Esophagus muscularis mucosa (tissue), 4 donors: Measurements from ENCODE around the gene IGSF21. TPM values are rescaled to one million over a fixed set of nuclear protein-coding genes. Genes with fewer than 3 reads are reported as not detected.

Experiments used
- DNase-seq: peaks from one replicate; pipeline ENCODE4 v3.0.0-alpha.2; 2017; ENCODE audit errors: extremely low spot score
- H3K27ac ChIP-seq, 4 donors: fragments of 200-600 bp; sonication (generic); replicated peaks in 1 of 4; 1 replicate in 3 of 4; 2 replicates in 1 of 4; pipeline ENCODE4 v1.5.1; 2016 to 2019; ENCODE audit warnings: mild to moderate bottlenecking in 1 of 4
- H3K27me3 ChIP-seq, 4 donors: fragments of 200-600 bp; sonication (generic); one replicate each; pipeline versions ENCODE4 v1.5.1 to v1.6.0; 2016 to 2019
- H3K36me3 ChIP-seq, 4 donors: fragments of 200-600 bp; sonication (generic); one replicate each; pipeline ENCODE4 v1.5.1; 2016 to 2019
- H3K4me1 ChIP-seq, 4 donors: fragments of 200-600 bp; sonication (generic); one replicate each; pipeline ENCODE4 v1.5.1; 2016 to 2019
- H3K4me3 ChIP-seq, 4 donors: fragments of 200-600 bp; sonication (generic); 1 replicate in 2 of 4; 2 replicates in 2 of 4; pipeline ENCODE4 v1.5.1; 2016 to 2019; ENCODE audit warnings: mild to moderate bottlenecking in 4 of 4, moderate library complexity in 1 of 4
- H3K9me3 ChIP-seq, 4 donors: fragments of 200-600 bp; sonication (generic); 1 replicate in 3 of 4; 2 replicates in 1 of 4; pipeline ENCODE4 v1.5.1; 2016 to 2019
- EP300 ChIP-seq: sonication (generic); formaldehyde crosslinking; IDR thresholded peaks from one replicate; pipeline ENCODE4 v1.6.1; 2017; ENCODE audit warnings: antibody characterized with exemption
- POLR2A ChIP-seq: fragments of 450-650 bp; IDR thresholded peaks from one replicate; pipeline ENCODE4 v1.6.1; 2017; ENCODE audit warnings: antibody characterized with exemption, moderate library complexity, mild to moderate bottlenecking, low read depth
- POLR2AphosphoS5 ChIP-seq, 2 donors: sonication (generic); formaldehyde crosslinking; IDR thresholded peaks; one replicate each; pipeline ENCODE4 v1.6.1; 2017; ENCODE audit warnings: antibody characterized with exemption in 2 of 2
- WGBS: methylation state at CpG from one replicate; pipeline ENCODE4 v1.1.5; 2018; 5-methylcytosine and 5-hydroxymethylcytosine counted together
- intact Hi-C: fragments of 100-400 bp; cut with DNase I; formaldehyde crosslinking; loops from one replicate; pipeline ENCODE4 v1.15.1; 2023
- total RNA-seq, 4 donors: library from RNA; depleted of rRNA; stranded (reverse); fragments of >200 nt; gene quantifications; one replicate each; pipeline versions ENCODE4 v1.1.0 to v1.2.1, GENCODE V29; 2016
- TF ChIP-seq, protein P1 (sequence below), 3 experiments: fragments of 200-600 bp in 2 of 3; fragments of 450-650 bp in 1 of 3; sonication (generic) in 2 of 3; IDR thresholded peaks; one replicate each; pipeline ENCODE4 v1.5.1; 2017 to 2019; ENCODE audit warnings: antibody characterized with exemption in 3 of 3, mild to moderate bottlenecking in 2 of 3, moderate library complexity in 1 of 3

The IGSF21 gene
- total RNA-seq, 4 donors from 2014 or later, result 1.1 to 2.7 (median 1.2) TPM

DNA sequence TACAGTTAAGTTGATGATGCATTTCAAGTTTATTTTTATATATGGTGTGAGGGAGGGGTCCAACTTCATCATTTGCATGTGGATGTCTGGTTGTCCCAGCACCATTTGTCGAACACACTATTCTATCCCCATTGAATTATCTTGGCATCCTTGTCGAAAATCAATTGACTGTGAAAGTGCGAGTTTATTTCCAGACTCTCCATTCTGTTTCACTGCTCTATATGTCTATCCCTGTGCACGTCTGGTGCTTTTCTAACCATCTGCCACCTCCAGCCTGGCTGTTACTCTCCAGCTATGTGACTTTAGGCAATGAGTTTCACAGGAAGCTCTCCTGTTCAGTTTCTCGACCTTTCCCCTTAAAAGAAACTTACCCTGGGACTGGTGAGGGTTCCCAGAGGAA, 236.0 kb downstream of the IGSF21 start:
- intact Hi-C loops, result no loop called here
- Histone ChIP-seq H3K9me3 (no peaks in the 10 kb centered on the region), H3K4me3 (no peak overlapping the region), H3K36me3 (no peaks in the 10 kb centered on the region), H3K27ac (no peak overlapping the region), H3K27me3 (peaks cover 0 to 34% (median 0%) of the 10 kb centered on the region in 4 donors), H3K4me1 (no peaks in the 10 kb centered on the region)
- TF ChIP-seq POLR2A (no peak), POLR2AphosphoS5 (IDR thresholded peaks at IDR 0.05) (no peak), EP300 (no peak)
- TF ChIP-seq, protein P1, sequence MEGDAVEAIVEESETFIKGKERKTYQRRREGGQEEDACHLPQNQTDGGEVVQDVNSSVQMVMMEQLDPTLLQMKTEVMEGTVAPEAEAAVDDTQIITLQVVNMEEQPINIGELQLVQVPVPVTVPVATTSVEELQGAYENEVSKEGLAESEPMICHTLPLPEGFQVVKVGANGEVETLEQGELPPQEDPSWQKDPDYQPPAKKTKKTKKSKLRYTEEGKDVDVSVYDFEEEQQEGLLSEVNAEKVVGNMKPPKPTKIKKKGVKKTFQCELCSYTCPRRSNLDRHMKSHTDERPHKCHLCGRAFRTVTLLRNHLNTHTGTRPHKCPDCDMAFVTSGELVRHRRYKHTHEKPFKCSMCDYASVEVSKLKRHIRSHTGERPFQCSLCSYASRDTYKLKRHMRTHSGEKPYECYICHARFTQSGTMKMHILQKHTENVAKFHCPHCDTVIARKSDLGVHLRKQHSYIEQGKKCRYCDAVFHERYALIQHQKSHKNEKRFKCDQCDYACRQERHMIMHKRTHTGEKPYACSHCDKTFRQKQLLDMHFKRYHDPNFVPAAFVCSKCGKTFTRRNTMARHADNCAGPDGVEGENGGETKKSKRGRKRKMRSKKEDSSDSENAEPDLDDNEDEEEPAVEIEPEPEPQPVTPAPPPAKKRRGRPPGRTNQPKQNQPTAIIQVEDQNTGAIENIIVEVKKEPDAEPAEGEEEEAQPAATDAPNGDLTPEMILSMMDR (IDR thresholded peaks at IDR 0.05), result no peak
- DNase-seq, result no peak
- 89% methylated on average over 5 of the region's 5 CpGs for WGBS

DNA sequence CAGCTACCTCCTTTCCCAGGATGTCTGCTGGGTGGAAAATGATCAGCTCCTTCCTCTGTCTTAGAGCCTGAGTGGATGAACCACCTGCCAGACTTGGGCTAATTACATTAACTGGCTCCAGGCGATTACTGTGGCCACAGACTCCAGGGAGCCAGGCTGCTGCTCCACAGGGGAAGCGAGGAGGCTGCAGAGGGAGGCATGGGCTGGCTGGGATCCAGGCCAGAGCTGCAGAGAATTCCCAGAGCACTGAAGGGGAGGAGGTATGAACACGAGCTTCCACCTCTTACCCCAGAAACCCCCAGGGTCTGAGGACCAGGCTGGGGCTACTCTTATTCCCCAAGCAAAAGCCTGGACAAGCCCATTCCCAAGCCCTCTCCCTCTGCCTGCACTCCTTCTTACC, 237.2 kb downstream of the IGSF21 start:
- Histone ChIP-seq H3K4me1 (no peaks in the 10 kb centered on the region), H3K4me3 (no peak overlapping the region), H3K36me3 (no peaks in the 10 kb centered on the region), H3K27ac (no peak overlapping the region), H3K9me3 (no peaks in the 10 kb centered on the region), H3K27me3 (peaks cover 0 to 30% (median 0%) of the 10 kb centered on the region in 4 donors)
- intact Hi-C loops, result no loop called here
- WGBS, result 27% methylated on average over 2 of the region's 3 CpGs
- TF ChIP-seq, protein P1 (IDR thresholded peaks at IDR 0.05), result no peak
- TF ChIP-seq POLR2AphosphoS5 (IDR thresholded peaks at IDR 0.05), result no peak
- DNase-seq, result no peak

GRCh38 chr1:18347559-18347958, 240.0 kb downstream of the IGSF21 start:
- 77% methylated on average over 5 of the region's 5 CpGs for WGBS
- H3K4me3 ChIP-seq, result no peak overlapping the region
- H3K4me1 ChIP-seq, result no peaks in the 10 kb centered on the region
- intact Hi-C loops, result no loop called here
- H3K27me3 ChIP-seq, result peaks cover 0 to 42% (median 0%) of the 10 kb centered on the region in 4 donors
- TF ChIP-seq EP300 (no peak), POLR2A (no peak), POLR2AphosphoS5 (IDR thresholded peaks at IDR 0.05) (no peak)
- TF ChIP-seq, protein P1 (IDR thresholded peaks at IDR 0.05), result no peak
- H3K27ac ChIP-seq, result no peak overlapping the region
- H3K9me3 ChIP-seq, result no peaks in the 10 kb centered on the region
- DNase-seq, result no peak
- no peaks in the 10 kb centered on the region for H3K36me3 ChIP-seq

DNA sequence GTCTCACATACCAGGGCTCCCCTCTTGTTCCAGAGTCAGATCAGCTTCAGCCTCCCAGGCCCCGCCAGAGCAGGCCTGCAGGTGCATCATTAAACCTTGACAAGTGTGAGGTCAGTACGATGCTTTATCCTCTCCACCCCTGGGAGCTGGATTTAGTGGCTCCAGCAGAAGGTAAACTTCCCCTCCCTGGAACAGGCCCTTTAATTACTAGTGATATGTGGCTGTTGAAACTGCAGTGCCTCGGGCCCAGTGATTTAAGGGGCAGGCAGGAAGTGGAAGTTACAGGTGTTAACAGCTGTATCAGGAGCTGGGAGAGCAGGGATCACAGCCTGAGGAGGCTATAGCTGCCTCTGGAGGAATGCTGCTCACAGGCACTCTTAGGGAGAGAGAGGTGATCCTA, 240.8 kb downstream of the IGSF21 start:
- Histone ChIP-seq H3K4me3 (no peak overlapping the region), H3K27me3 (peaks cover 0 to 50% (median 0%) of the 10 kb centered on the region in 4 donors), H3K4me1 (no peaks in the 10 kb centered on the region), H3K9me3 (no peaks in the 10 kb centered on the region), H3K36me3 (no peaks in the 10 kb centered on the region), H3K27ac (no peak overlapping the region)
- DNase-seq, result no peak
- intact Hi-C loops, result no loop called here
- WGBS, result 70% methylated on average over 3 of the region's 3 CpGs
- TF ChIP-seq, protein P1 (IDR thresholded peaks at IDR 0.05), result no peak
- no peak for TF ChIP-seq POLR2AphosphoS5 (IDR thresholded peaks at IDR 0.05)

DNA sequence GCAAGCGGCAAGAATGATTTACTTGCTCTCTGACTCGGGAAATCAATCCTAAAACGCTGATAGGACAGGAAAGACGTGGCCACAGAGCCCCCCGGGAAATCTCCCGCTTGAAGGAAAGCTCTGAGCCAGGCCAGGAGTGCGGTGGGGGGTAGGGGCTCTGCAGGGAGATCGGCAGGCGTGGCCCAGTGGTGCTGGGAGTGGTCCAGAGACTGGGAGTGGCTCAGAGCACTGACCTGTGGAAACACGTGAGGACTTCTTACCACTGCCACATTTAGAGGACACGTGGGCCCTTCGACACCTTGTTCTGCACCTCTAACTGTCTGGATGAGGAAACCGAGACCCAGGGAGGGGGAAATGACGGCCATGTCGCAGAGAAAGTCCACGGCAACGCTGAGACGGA, 243.1 kb downstream of the IGSF21 start:
- no peaks in the 10 kb centered on the region for H3K4me1 ChIP-seq
- 78% methylated on average over 18 of the region's 18 CpGs for WGBS
- no peaks in the 10 kb centered on the region for H3K36me3 ChIP-seq
- TF ChIP-seq, protein P1 (IDR thresholded peaks at IDR 0.05), result no peak
- TF ChIP-seq POLR2A (no peak), EP300 (no peak), POLR2AphosphoS5 (IDR thresholded peaks at IDR 0.05) (no peak)
- H3K27me3 ChIP-seq, result peaks cover 0 to 58% (median 0%) of the 10 kb centered on the region in 4 donors
- intact Hi-C loops, result no loop called here
- no peak for DNase-seq
- H3K4me3 ChIP-seq, result no peak overlapping the region
- no peak overlapping the region for H3K27ac ChIP-seq
- no peaks in the 10 kb centered on the region for H3K9me3 ChIP-seq
